Tibial nerve (tissue), 4 donors: ENCODE results near the gene GSTM3. TPM values are rescaled to one million over a fixed set of nuclear protein-coding genes. Genes with fewer than 3 reads are reported as not detected.
"Not testable (repeated sequence)": the region's sequence is repeated elsewhere in the genome, so short reads cannot be mapped to it uniquely, and the experiment has no call there.

ENCODE experiments used
- DNase-seq, 2 donors: peaks; one replicate each; pipeline ENCODE4 v3.0.0-alpha.2; 2019; ENCODE audit warnings: low spot score in 2 of 2
- H3K27ac ChIP-seq, 4 donors: fragments of 200-600 bp; sonication (generic) in 3 of 4; one replicate each; pipeline ENCODE4 v1.5.1; 2017 to 2019; ENCODE audit warnings: mild to moderate bottlenecking in 1 of 4
- H3K27me3 ChIP-seq, 2 donors: fragments of 200-600 bp; sonication (generic) in 1 of 2; one replicate each; pipeline versions ENCODE4 v1.5.1 to v1.6.0; 2017 to 2019
- H3K36me3 ChIP-seq, 3 donors: fragments of 200-600 bp; sonication (generic); one replicate each; pipeline ENCODE4 v1.5.1; 2018 to 2019
- H3K4me1 ChIP-seq, 4 donors: fragments of 200-600 bp; sonication (generic) in 3 of 4; one replicate each; pipeline ENCODE4 v1.5.1; 2017 to 2019
- H3K4me3 ChIP-seq, 4 donors: fragments of 200-600 bp; sonication (generic) in 3 of 4; one replicate each; pipeline ENCODE4 v1.5.1; 2017 to 2019; ENCODE audit warnings: mild to moderate bottlenecking in 1 of 4, moderate library complexity in 1 of 4
- H3K9me3 ChIP-seq, 4 donors: fragments of 200-600 bp; sonication (generic) in 3 of 4; one replicate each; pipeline ENCODE4 v1.5.1; 2017 to 2019
- CTCF ChIP-seq, 5 experiments: fragments of 200-600 bp in 3 of 5; fragments of 450-650 bp in 2 of 5; sonication (generic) in 3 of 5; IDR thresholded peaks; one replicate each; pipeline ENCODE4 v1.5.1; 2016 to 2019; ENCODE audit warnings: antibody characterized with exemption in 5 of 5, mild to moderate bottlenecking in 3 of 5, moderate library complexity in 2 of 5
- EP300 ChIP-seq, 2 donors: sonication (generic); formaldehyde crosslinking; IDR thresholded peaks; one replicate each; pipeline ENCODE4 v1.6.1; 2017; ENCODE audit warnings: antibody characterized with exemption in 2 of 2, mild to moderate bottlenecking in 1 of 2
- POLR2A ChIP-seq, 2 donors: fragments of 450-650 bp; IDR thresholded peaks; one replicate each; pipeline ENCODE4 v1.6.1; 2017; ENCODE audit warnings: antibody characterized with exemption in 2 of 2, mild to moderate bottlenecking in 2 of 2, moderate library complexity in 2 of 2
- WGBS, 2 donors: methylation state at CpG; one replicate each; pipeline ENCODE4 v1.1.5; 2018; 5-methylcytosine and 5-hydroxymethylcytosine counted together
- total RNA-seq, 4 donors: library from RNA; depleted of rRNA; stranded (reverse); fragments of >200 nt; gene quantifications; one replicate each; pipeline ENCODE4 v1.1.0, GENCODE V29; 2016

The GSTM3 gene
- total RNA-seq, 4 donors from 2014 or later, result 37.2 to 134 (median 79.7) TPM

- no peak for DNase-seq
- H3K27me3 ChIP-seq, result no peaks in the 10 kb centered on the region
- H3K4me3 ChIP-seq, result no peak overlapping the region
- H3K9me3 ChIP-seq, result no peaks in the 10 kb centered on the region
- 90 to 92% methylated on average over 11 of the region's 11 CpGs for WGBS, 2 donors
- H3K36me3 ChIP-seq, result no peaks in the 10 kb centered on the region
- no peaks in the 10 kb centered on the region for H3K4me1 ChIP-seq
- no peak overlapping the region for H3K27ac ChIP-seq
- TF ChIP-seq CTCF (IDR thresholded peaks at IDR 0.05), result no peak
- TF ChIP-seq EP300 (IDR thresholded peaks at IDR 0.05), result no peak
- no peak for TF ChIP-seq POLR2A (IDR thresholded peaks at IDR 0.05)
Measured at GRCh38 chr1:109750241-109750882, 9.5 kb upstream of the GSTM3 start.

GRCh38 chr1:109749221-109749620, 8.4 kb upstream of the GSTM3 start:
- Histone ChIP-seq H3K27ac (no peak overlapping the region), H3K4me3 (no peak overlapping the region), H3K9me3 (no peaks in the 10 kb centered on the region), H3K36me3 (no peaks in the 10 kb centered on the region), H3K4me1 (no peaks in the 10 kb centered on the region), H3K27me3 (no peaks in the 10 kb centered on the region)
- no peak for DNase-seq
- TF ChIP-seq EP300 (IDR thresholded peaks at IDR 0.05) (no peak), POLR2A (IDR thresholded peaks at IDR 0.05) (no peak), CTCF (IDR thresholded peaks at IDR 0.05) (no peak)

- DNase-seq, result not testable (repeated sequence)
- WGBS, 2 donors, result 91 to 92% methylated on average over 10 of the region's 10 CpGs
Measured at GRCh38 chr1:109748311-109748710, 7.5 kb upstream of the GSTM3 start.

GRCh38 chr1:109739738-109740614, 862 bp downstream of the GSTM3 start:
- H3K36me3 ChIP-seq, result peaks cover 0 to 26% (median 0%) of the 10 kb centered on the region in 3 donors
- no peak for TF ChIP-seq CTCF (IDR thresholded peaks at IDR 0.05)
- TF ChIP-seq EP300 (IDR thresholded peaks at IDR 0.05), result peak in 1 of 2 donors; percentile 91
- peak; percentile 34 to 91 for TF ChIP-seq POLR2A (IDR thresholded peaks at IDR 0.05)
- DNase-seq, result peak; percentile 61 to 73
- H3K9me3 ChIP-seq, result no peaks in the 10 kb centered on the region
- no peaks in the 10 kb centered on the region for H3K27me3 ChIP-seq
- H3K4me3 ChIP-seq, result peak overlapping the region; percentile 63 to 82 (median 73)
- 2% methylated on average over 69 of the region's 86 CpGs; no CpG with 5 or more reads in 1 of the 2 donors for WGBS, 2 donors
- peaks cover 0 to 20% (median 2%) of the 10 kb centered on the region in 4 donors for H3K4me1 ChIP-seq
- peak overlapping the region; percentile 76 to 88 (median 82) for H3K27ac ChIP-seq

More at GRCh38 chr1:109748311-109748710, 7.5 kb upstream of the GSTM3 start:
- not testable (repeated sequence) for H3K36me3 ChIP-seq, H3K27me3 ChIP-seq, H3K27ac ChIP-seq, H3K4me1 ChIP-seq, H3K9me3 ChIP-seq, H3K4me3 ChIP-seq

GRCh38 chr1:109733236-109733870, 7.5 kb downstream of the GSTM3 start:
- H3K36me3 ChIP-seq, result peaks cover 0 to 44% (median 0%) of the 10 kb centered on the region in 3 donors
- no peaks in the 10 kb centered on the region for H3K4me1 ChIP-seq
- 72 to 84% methylated on average over 4 of the region's 4 CpGs for WGBS, 2 donors
- TF ChIP-seq CTCF (IDR thresholded peaks at IDR 0.05) (no peak), POLR2A (IDR thresholded peaks at IDR 0.05) (no peak), EP300 (IDR thresholded peaks at IDR 0.05) (no peak)
- H3K9me3 ChIP-seq, result no peaks in the 10 kb centered on the region
- no peak for DNase-seq
- H3K27ac ChIP-seq, result peak overlapping the region in 1 of 4 donors; percentile 31
- no peak overlapping the region for H3K4me3 ChIP-seq
- H3K27me3 ChIP-seq, result no peaks in the 10 kb centered on the region
